K562 (cell line): ENCODE results near the gene SS18. TPM values are rescaled to one million over a fixed set of nuclear protein-coding genes. Genes with fewer than 3 reads are reported as not detected.
A peak's percentile ranks its signal among the peaks of the same experiment; 100 is the strongest.

ENCODE experiments used
- ELF1 ChIP-seq: fragments of 200-800 bp; sonication (Bioruptor generic); IDR thresholded peaks from 2 replicates; pipeline ENCODE4 v1.6.1; 2016; ENCODE audit warnings: missing genetic modification characterization, missing compliant biosample characterization
- KAT2B ChIP-seq: IDR thresholded peaks from one replicate; pipeline ENCODE4 v1.6.1; 2012; ENCODE audit warnings: low read depth, mild to moderate bottlenecking, control low read depth, inconsistent platforms, low read length, moderate library complexity
- MIER1 ChIP-seq: fragments of 450-650 bp; IDR thresholded peaks from 2 replicates; pipeline ENCODE4 v1.6.1; 2016; ENCODE audit warnings: antibody characterized with exemption, mild to moderate bottlenecking, low read depth
- POLR2G ChIP-seq: fragments of 200-400 bp; formaldehyde crosslinking; IDR thresholded peaks from 2 replicates; pipeline ENCODE4 v1.6.1; 2017; ENCODE audit warnings: low read depth, mild to moderate bottlenecking, antibody characterized with exemption, low read length, moderate library complexity
- RBM34 ChIP-seq: fragments of 200-400 bp; formaldehyde crosslinking; IDR thresholded peaks from 2 replicates; pipeline ENCODE4 v1.6.1; 2018; ENCODE audit warnings: low read length, borderline replicate concordance; ENCODE audit not compliant: insufficient read depth
- SMAD1 ChIP-seq: fragments of 150-350 bp; IDR thresholded peaks from 2 replicates; pipeline ENCODE4 v1.6.1; 2014; ENCODE audit warnings: low read length, low read depth; ENCODE audit not compliant: partially characterized antibody
- SRSF9 ChIP-seq: fragments of 200-400 bp; formaldehyde crosslinking; IDR thresholded peaks from 2 replicates; pipeline ENCODE4 v1.6.1; 2017; ENCODE audit warnings: low read depth, low read length, borderline replicate concordance
- TRIM28 ChIP-seq: fragments of 450-650 bp; IDR thresholded peaks from 2 replicates; pipeline ENCODE4 v1.6.1; 2017
- ZBTB7A ChIP-seq: IDR thresholded peaks from 2 replicates; pipeline ENCODE4 v1.6.1; 2011; ENCODE audit warnings: low read depth, mild to moderate bottlenecking, low read length, moderate library complexity, borderline replicate concordance; ENCODE audit not compliant: control insufficient read depth
- ZBTB8A ChIP-seq: fragments of 450-650 bp; IDR thresholded peaks from 2 replicates; pipeline ENCODE4 v1.6.1; 2018; ENCODE audit warnings: mild to moderate bottlenecking, moderate library complexity; ENCODE audit not compliant: partially characterized antibody
- ZNF407 ChIP-seq: fragments of 450-650 bp; IDR thresholded peaks from 2 replicates; pipeline ENCODE4 v1.6.1; 2016; ENCODE audit warnings: low read depth
- polyA plus RNA-seq, 8 experiments: library from polyadenylated mRNA; depleted of rRNA in 4 of 8; stranded (reverse) in 5 of 8; unstranded in 3 of 8; fragments of >200 nt; fragmentation: Nextera tagmentation in 2 of 8; fragmentation: Illumina TruSeq in 1 of 8; extraction: Ambion mirVana in 2 of 8; extraction: Trizol in 1 of 8; gene quantifications; 2 replicates each; pipeline versions ENCODE4 v1.2.1 to v1.2.3, GENCODE V29; 2011 to 2014; ENCODE audit warnings: inconsistent platforms in 1 of 8, missing spikeins in 1 of 8
- total RNA-seq, 7 experiments: library from RNA; depleted of rRNA in 6 of 7; stranded (reverse); fragments of >200 nt in 6 of 7; fragmentation: Illumina TruSeq in 2 of 7; extraction: Trizol in 2 of 7; gene quantifications; 2 replicates each; pipeline versions ENCODE4 v1.2.1 to v1.2.3, GENCODE V29; 2011 to 2021; ENCODE audit warnings: low replicate concordance in 1 of 7
- TF ChIP-seq, protein P1 (sequence below): fragments of 250-450 bp; sonication (Bioruptor Pico); IDR thresholded peaks from 2 replicates; pipeline ENCODE4 v1.9.0; 2021; ENCODE audit warnings: mild to moderate bottlenecking, inconsistent platforms
- TF ChIP-seq, protein P2 (sequence below): fragments of 150-350 bp; conservative IDR thresholded peaks from 2 replicates; pipeline ENCODE4 v1.6.1; 2014; ENCODE audit warnings: low read length

SS18 gene
- total and polyA plus RNA-seq, 9 of the 15 experiments (the other 6 are each of a cell fraction or from before 2014, with no cell fraction given) = 30.9 to 190 (median 102) TPM

DNA sequence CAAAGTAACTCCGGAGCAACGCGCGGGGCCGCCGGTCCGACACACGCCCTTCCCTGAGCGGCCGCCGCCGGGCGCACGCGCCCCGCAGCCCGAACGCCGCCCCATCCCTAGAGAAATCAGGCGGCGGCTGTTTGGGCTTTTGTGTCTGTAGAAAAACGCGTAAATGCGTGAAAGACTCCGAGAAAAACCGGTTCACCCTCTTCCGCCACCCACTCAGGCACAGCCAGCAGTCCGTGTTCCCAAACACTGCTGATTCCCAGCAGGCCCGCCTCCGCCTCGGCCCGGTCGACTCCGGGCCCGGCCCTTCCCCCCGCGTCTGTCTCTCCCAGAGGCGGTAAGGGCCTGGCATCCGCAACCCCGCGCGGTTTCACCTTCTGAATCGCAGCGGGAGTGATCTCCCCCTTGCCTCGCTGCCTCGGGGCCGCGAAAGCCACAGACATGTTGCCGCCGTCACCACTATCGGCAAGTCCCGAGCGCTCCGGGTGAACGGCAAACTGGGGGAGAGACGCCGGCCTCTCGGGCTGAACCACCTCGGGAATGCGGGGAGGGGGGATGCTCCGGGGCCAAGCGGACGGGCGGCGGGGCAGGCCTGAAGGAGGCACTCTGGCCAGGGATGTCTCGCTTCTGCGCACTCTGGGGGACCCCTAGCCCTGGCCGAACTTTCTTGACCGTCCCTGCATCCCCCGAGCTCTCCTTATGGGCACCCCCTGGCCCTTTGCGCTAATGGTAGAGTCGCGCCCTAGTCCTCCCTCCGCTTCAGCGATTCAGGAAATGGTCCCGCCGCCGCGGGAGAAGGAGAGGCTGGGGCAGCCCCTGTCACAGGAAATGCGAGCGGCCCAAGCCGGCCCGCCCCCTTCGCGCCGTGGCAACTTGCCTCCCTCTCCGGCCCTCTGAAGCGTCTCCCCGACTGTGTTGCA is at the start of gene SS18 (continued):
- peak; percentile 53; the same call in 1 of the 2 replicates for TF ChIP-seq ZNF407
- TF ChIP-seq SRSF9 = no peak
- no peak for TF ChIP-seq RBM34
- TF ChIP-seq ELF1 = peak; percentile 93
- TF ChIP-seq ZBTB8A = no peak
- TF ChIP-seq POLR2G = peak; percentile 99
- TF ChIP-seq, protein P1, sequence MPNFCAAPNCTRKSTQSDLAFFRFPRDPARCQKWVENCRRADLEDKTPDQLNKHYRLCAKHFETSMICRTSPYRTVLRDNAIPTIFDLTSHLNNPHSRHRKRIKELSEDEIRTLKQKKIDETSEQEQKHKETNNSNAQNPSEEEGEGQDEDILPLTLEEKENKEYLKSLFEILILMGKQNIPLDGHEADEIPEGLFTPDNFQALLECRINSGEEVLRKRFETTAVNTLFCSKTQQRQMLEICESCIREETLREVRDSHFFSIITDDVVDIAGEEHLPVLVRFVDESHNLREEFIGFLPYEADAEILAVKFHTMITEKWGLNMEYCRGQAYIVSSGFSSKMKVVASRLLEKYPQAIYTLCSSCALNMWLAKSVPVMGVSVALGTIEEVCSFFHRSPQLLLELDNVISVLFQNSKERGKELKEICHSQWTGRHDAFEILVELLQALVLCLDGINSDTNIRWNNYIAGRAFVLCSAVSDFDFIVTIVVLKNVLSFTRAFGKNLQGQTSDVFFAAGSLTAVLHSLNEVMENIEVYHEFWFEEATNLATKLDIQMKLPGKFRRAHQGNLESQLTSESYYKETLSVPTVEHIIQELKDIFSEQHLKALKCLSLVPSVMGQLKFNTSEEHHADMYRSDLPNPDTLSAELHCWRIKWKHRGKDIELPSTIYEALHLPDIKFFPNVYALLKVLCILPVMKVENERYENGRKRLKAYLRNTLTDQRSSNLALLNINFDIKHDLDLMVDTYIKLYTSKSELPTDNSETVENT (CRISPR knock-in tag) = peak; percentile 72; the same call in 1 of the 2 replicates
- no peak for TF ChIP-seq TRIM28
- peak; percentile 85; the same call in 1 of the 2 replicates for TF ChIP-seq MIER1
- TF ChIP-seq KAT2B = no peak
- TF ChIP-seq SMAD1 = peak; percentile 67
- TF ChIP-seq, protein P2, sequence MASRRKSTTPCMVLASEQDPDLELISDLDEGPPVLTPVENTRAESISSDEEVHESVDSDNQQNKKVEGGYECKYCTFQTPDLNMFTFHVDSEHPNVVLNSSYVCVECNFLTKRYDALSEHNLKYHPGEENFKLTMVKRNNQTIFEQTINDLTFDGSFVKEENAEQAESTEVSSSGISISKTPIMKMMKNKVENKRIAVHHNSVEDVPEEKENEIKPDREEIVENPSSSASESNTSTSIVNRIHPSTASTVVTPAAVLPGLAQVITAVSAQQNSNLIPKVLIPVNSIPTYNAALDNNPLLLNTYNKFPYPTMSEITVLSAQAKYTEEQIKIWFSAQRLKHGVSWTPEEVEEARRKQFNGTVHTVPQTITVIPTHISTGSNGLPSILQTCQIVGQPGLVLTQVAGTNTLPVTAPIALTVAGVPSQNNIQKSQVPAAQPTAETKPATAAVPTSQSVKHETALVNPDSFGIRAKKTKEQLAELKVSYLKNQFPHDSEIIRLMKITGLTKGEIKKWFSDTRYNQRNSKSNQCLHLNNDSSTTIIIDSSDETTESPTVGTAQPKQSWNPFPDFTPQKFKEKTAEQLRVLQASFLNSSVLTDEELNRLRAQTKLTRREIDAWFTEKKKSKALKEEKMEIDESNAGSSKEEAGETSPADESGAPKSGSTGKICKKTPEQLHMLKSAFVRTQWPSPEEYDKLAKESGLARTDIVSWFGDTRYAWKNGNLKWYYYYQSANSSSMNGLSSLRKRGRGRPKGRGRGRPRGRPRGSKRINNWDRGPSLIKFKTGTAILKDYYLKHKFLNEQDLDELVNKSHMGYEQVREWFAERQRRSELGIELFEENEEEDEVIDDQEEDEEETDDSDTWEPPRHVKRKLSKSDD = 0 out of 2 replicates have a peak, but pooled peaks have one; percentile 66
- TF ChIP-seq ZBTB7A = peak; percentile 10; the same call in 1 of the 2 replicates
